K562 (cell line): Measurements from ENCODE around the gene MAD1L1. TPM values are rescaled to one million over a fixed set of nuclear protein-coding genes. Genes with fewer than 3 reads are reported as not detected.

Experiments
- ATAC-seq: fragments of 200-7000 bp; cut with Tn5 transposase; 3 replicates; pipeline ENCODE4 v1.9.1; 2020; ENCODE audit warnings: moderate library complexity
- BruUV-seq: library from RNA; stranded (reverse); fragments of 400-500 nt; replicated peaks from 2 replicates; lab custom pipeline; 2021; lab: Mats Ljungman, UMichigan
- CTCF ChIA-PET: fragments of 300-600 bp; formaldehyde crosslinking; extraction: SDS; loops from one replicate; lab custom pipeline; 2021; ENCODE audit warnings: low intra/inter-chr PET ratio; lab: Yijun Ruan, JAX
- POLR2A ChIA-PET: fragments of 300-600, 350-650 bp; sonication (Branson Sonifier 250); formaldehyde crosslinking; extraction: SDS; loops from one replicate; lab custom pipeline; 2021; ENCODE audit warnings: antibody characterized with exemption, inconsistent platforms; lab: Yijun Ruan, JAX
- DNase-seq, 4 experiments: peaks; one replicate each; pipeline versions ENCODE4 v3.0.0 to v3.0.0-alpha.2; 2011 to 2018; ENCODE audit warnings: low spot score in 3 of 4, mixed read lengths in 3 of 4; ENCODE audit errors: extremely low read depth in 1 of 4
- FAIRE-seq: peaks from 2 replicates; lab custom pipeline; 2011; peaks lifted over from hg19 to GRCh38; lab: Jason Lieb, UNC
- H2AFZ ChIP-seq: 2 replicates; pipeline ENCODE4 v1.6.0; 2011; ENCODE audit warnings: low read depth, low read length, control low read depth, inconsistent platforms
- H3K27ac ChIP-seq: fragments of 200-600 bp; 3 replicates; pipeline ENCODE4 v1.8.0; 2011; ENCODE audit warnings: low read depth, mild to moderate bottlenecking, control low read depth, inconsistent platforms, low read length, moderate library complexity, mixed read lengths; ENCODE audit errors: extremely low read depth
- H3K27me3 ChIP-seq, 2 experiments: fragments of 300-600 bp in 1 of 2; 2 replicates in 1 of 2; 3 replicates in 1 of 2; pipeline versions ENCODE4 v1.6.0 to v1.8.0; 2011; ENCODE audit warnings: inconsistent platforms in 2 of 2, low read length in 2 of 2, mild to moderate bottlenecking in 1 of 2, mixed read lengths in 1 of 2, moderate library complexity in 1 of 2; ENCODE audit not compliant: control insufficient read depth in 2 of 2, insufficient read depth in 2 of 2
- H3K36me3 ChIP-seq: fragments of 300-600 bp; 3 replicates; pipeline ENCODE4 v1.8.0; 2011; ENCODE audit warnings: mild to moderate bottlenecking, low read length, inconsistent platforms; ENCODE audit not compliant: control insufficient read depth, insufficient read depth
- H3K4me1 ChIP-seq, 2 experiments: fragments of 200-600 bp in 1 of 2; replicated peaks in 1 of 2; 2 replicates in 1 of 2; 3 replicates in 1 of 2; pipeline versions ENCODE4 v1.5.1 to v1.8.0; 2011; ENCODE audit warnings: inconsistent platforms in 2 of 2, low read length in 2 of 2, mild to moderate bottlenecking in 1 of 2, mixed read lengths in 1 of 2, moderate library complexity in 1 of 2; ENCODE audit not compliant: control insufficient read depth in 2 of 2, insufficient read depth in 2 of 2
- H3K4me2 ChIP-seq: 2 replicates; pipeline ENCODE4 v1.6.1; 2011; ENCODE audit warnings: low read length, control low read depth, inconsistent platforms, mixed read lengths; ENCODE audit not compliant: insufficient read depth
- H3K4me3 ChIP-seq: fragments of 200-600 bp; sonication (generic), shearing (Covaris generic); 2 replicates; pipeline ENCODE4 v1.5.1; 2016; ENCODE audit warnings: control low read depth, inconsistent platforms
- H3K79me2 ChIP-seq: fragments of 200-600 bp; 3 replicates; pipeline ENCODE4 v1.8.0; 2011; ENCODE audit warnings: low read length, inconsistent platforms; ENCODE audit not compliant: control insufficient read depth, insufficient read depth
- H3K9ac ChIP-seq, 2 experiments: 2 replicates each; pipeline versions ENCODE4 v1.6.0 to v1.6.1; 2011; ENCODE audit warnings: low read depth in 2 of 2, low read length in 2 of 2, control low read depth in 1 of 2, inconsistent platforms in 1 of 2, mild to moderate bottlenecking in 1 of 2, mixed read lengths in 1 of 2; ENCODE audit not compliant: insufficient read depth in 1 of 2
- H3K9me1 ChIP-seq: one replicate; pipeline ENCODE4 v1.6.0; 2011; ENCODE audit warnings: inconsistent platforms, mild to moderate bottlenecking, low read length, moderate library complexity; ENCODE audit not compliant: control insufficient read depth, insufficient read depth
- H3K9me3 ChIP-seq: replicated peaks from 2 replicates; pipeline ENCODE4 v1.5.1; 2011; ENCODE audit warnings: low read depth, low read length, inconsistent platforms; ENCODE audit not compliant: control insufficient read depth, insufficient read depth
- H4K20me1 ChIP-seq: replicated peaks from 2 replicates; pipeline ENCODE4 v1.6.1; 2011; ENCODE audit warnings: low read length, inconsistent platforms, mixed read lengths; ENCODE audit not compliant: control insufficient read depth, insufficient read depth
- BHLHE40 ChIP-seq: IDR thresholded peaks from 2 replicates; pipeline ENCODE4 v1.6.1; 2011; ENCODE audit warnings: low read length, improper control_type of control experiment
- FOSL1 ChIP-seq: fragments of 200-800 bp; sonication (Bioruptor generic); conservative IDR thresholded peaks from 2 replicates; pipeline ENCODE4 v1.6.1; 2016; ENCODE audit warnings: missing genetic modification characterization, missing compliant biosample characterization
- KDM1A ChIP-seq, 2 experiments: fragments of 450-650 bp; IDR thresholded peaks; 2 replicates each; pipeline ENCODE4 v1.6.1; 2016; ENCODE audit warnings: mild to moderate bottlenecking in 2 of 2
- L3MBTL2 ChIP-seq: fragments of 450-650 bp; IDR thresholded peaks from 2 replicates; pipeline ENCODE4 v1.6.1; 2016; ENCODE audit warnings: mild to moderate bottlenecking, moderate library complexity
- MAFG ChIP-seq: fragments of 450-650 bp; conservative IDR thresholded peaks from 2 replicates; pipeline ENCODE4 v1.6.1; 2016; ENCODE audit warnings: missing genetic modification characterization, missing compliant biosample characterization
- NCOA4 ChIP-seq: fragments of 450-650 bp; IDR thresholded peaks from 2 replicates; pipeline ENCODE4 v1.6.1; 2018; ENCODE audit warnings: mild to moderate bottlenecking; ENCODE audit not compliant: partially characterized antibody
- NR2C2 ChIP-seq, 2 experiments: fragments of 200-800 bp in 1 of 2; sonication (Bioruptor generic) in 1 of 2; sonication (generic) in 1 of 2; formaldehyde crosslinking in 1 of 2; IDR thresholded peaks; 2 replicates each; pipeline versions ENCODE4 v1.6.1 to v1.8.0; 2016 to 2022; ENCODE audit warnings: mild to moderate bottlenecking in 1 of 2, missing compliant biosample characterization in 1 of 2, missing genetic modification characterization in 1 of 2, missing genetic modification reagents in 1 of 2
- RBBP5 ChIP-seq: fragments of 200-600 bp; sonication (generic); IDR thresholded peaks from 2 replicates; pipeline ENCODE4 v1.6.1; 2012; ENCODE audit warnings: borderline replicate concordance, mild to moderate bottlenecking, low read length, control low read depth, inconsistent platforms; ENCODE audit not compliant: insufficient read depth, poor library complexity, severe bottlenecking
- RBM34 ChIP-seq: fragments of 200-400 bp; formaldehyde crosslinking; IDR thresholded peaks from 2 replicates; pipeline ENCODE4 v1.6.1; 2018; ENCODE audit warnings: low read length, borderline replicate concordance; ENCODE audit not compliant: insufficient read depth
- RCOR1 ChIP-seq, 2 experiments: IDR thresholded peaks; 2 replicates each; pipeline ENCODE4 v1.6.1; 2012; ENCODE audit warnings: low read depth in 2 of 2, low read length in 2 of 2, borderline replicate concordance in 1 of 2, improper control_type of control experiment in 1 of 2
- STAT5A ChIP-seq: IDR thresholded peaks from 2 replicates; pipeline ENCODE4 v1.6.1; 2012; ENCODE audit warnings: low read length, inconsistent platforms, borderline replicate concordance
- TEAD4 ChIP-seq, 2 experiments: sonication (generic) in 1 of 2; formaldehyde crosslinking in 1 of 2; IDR thresholded peaks; 2 replicates each; pipeline versions ENCODE4 v1.6.1 to v1.8.0; 2012 to 2022; ENCODE audit warnings: borderline replicate concordance in 1 of 2, inconsistent platforms in 1 of 2, low read length in 1 of 2, mild to moderate bottlenecking in 1 of 2, missing genetic modification reagents in 1 of 2
- TRIM24 ChIP-seq, 2 experiments: fragments of 450-650 bp; IDR thresholded peaks; 2 replicates each; pipeline ENCODE4 v1.6.1; 2016
- U2AF1 ChIP-seq: fragments of 200-400 bp; formaldehyde crosslinking; optimal IDR thresholded peaks from 2 replicates; pipeline ENCODE3; 2017; ENCODE audit warnings: mild to moderate bottlenecking, low read depth, low read length, moderate library complexity
- USF1 ChIP-seq: sonication (generic); formaldehyde crosslinking; IDR thresholded peaks from 2 replicates; pipeline ENCODE4 v1.9.0; 2022; ENCODE audit warnings: mild to moderate bottlenecking, missing genetic modification reagents
- ZBTB8A ChIP-seq: fragments of 450-650 bp; IDR thresholded peaks from 2 replicates; pipeline ENCODE4 v1.6.1; 2018; ENCODE audit warnings: mild to moderate bottlenecking, moderate library complexity; ENCODE audit not compliant: partially characterized antibody
- ZEB2 ChIP-seq: fragments of 450-650 bp; IDR thresholded peaks from 2 replicates; pipeline ENCODE4 v1.6.1; 2016
- ZFP36 ChIP-seq: fragments of 150-350 bp; IDR thresholded peaks from 2 replicates; pipeline ENCODE4 v1.6.1; 2018; ENCODE audit warnings: low read length, low read depth; ENCODE audit not compliant: partially characterized antibody
- ZNF436 ChIP-seq: fragments of 250-450, 450-650 bp; sonication (Bioruptor Pico); formaldehyde crosslinking; IDR thresholded peaks from 2 replicates; pipeline ENCODE4 v1.7.0; 2020; ENCODE audit warnings: mild to moderate bottlenecking
- ZNF444 ChIP-seq: fragments of 250-450 bp; sonication (Bioruptor Pico); IDR thresholded peaks from 2 replicates; pipeline ENCODE4 v1.4.0; 2020; ENCODE audit warnings: mild to moderate bottlenecking, moderate library complexity
- ZNF507 ChIP-seq: conservative IDR thresholded peaks from 2 replicates; pipeline ENCODE4 v1.6.1; 2017; ENCODE audit warnings: missing genetic modification characterization, missing compliant biosample characterization
- ZNF586 ChIP-seq: fragments of 450-650 bp; formaldehyde crosslinking; conservative IDR thresholded peaks from 2 replicates; pipeline ENCODE4 v1.4.0; 2020; ENCODE audit warnings: mild to moderate bottlenecking, moderate library complexity
- ZNF717 ChIP-seq: fragments of 250-450 bp; sonication (Bioruptor Pico); IDR thresholded peaks from 2 replicates; pipeline ENCODE4 v1.5.0; 2021
- WGBS: fragments of 100-300 bp; shearing (Covaris generic); methylation state at CpG from one replicate; pipeline ENCODE4 v1.1.6; 2016; ENCODE audit warnings: low coverage, mixed read lengths; ENCODE audit not compliant: insufficient coverage; ENCODE audit errors: missing lambda C conversion rate; 5-methylcytosine and 5-hydroxymethylcytosine counted together
- in situ Hi-C: fragments of 300-500 bp; cut with MboI; formaldehyde crosslinking; loops from 4 replicates; pipeline ENCODE4 v1.15.0; 2018; ENCODE audit warnings: inconsistent platforms, mixed read lengths
- intact Hi-C: fragments of 100-400 bp; cut with micrococcal nuclease; formaldehyde crosslinking; loops from 2 replicates; pipeline ENCODE4 v1.14.2; 2022
- polyA plus RNA-seq, 8 experiments: library from polyadenylated mRNA; depleted of rRNA in 4 of 8; stranded (reverse) in 5 of 8; unstranded in 3 of 8; fragments of >200 nt; fragmentation: Nextera tagmentation in 2 of 8; fragmentation: Illumina TruSeq in 1 of 8; extraction: Ambion mirVana in 2 of 8; extraction: Trizol in 1 of 8; gene quantifications; 2 replicates each; pipeline versions ENCODE4 v1.2.1 to v1.2.3, GENCODE V29; 2011 to 2014; ENCODE audit warnings: inconsistent platforms in 1 of 8, missing spikeins in 1 of 8
- total RNA-seq, 7 experiments: library from RNA; depleted of rRNA in 6 of 7; stranded (reverse); fragments of >200 nt in 6 of 7; fragmentation: Illumina TruSeq in 2 of 7; extraction: Trizol in 2 of 7; gene quantifications; 2 replicates each; pipeline versions ENCODE4 v1.2.1 to v1.2.3, GENCODE V29; 2011 to 2021; ENCODE audit warnings: low replicate concordance in 1 of 7

MAD1L1 gene
- total and polyA plus RNA-seq, 9 of the 15 experiments (the other 6 are each of a cell fraction or from before 2014, with no cell fraction given): 1.7 to 89.7 (median 18.0) TPM

GRCh38 chr7:1961701-1962276, 271.0 kb downstream of the MAD1L1 start:
- no peak overlapping the region for H3K9ac ChIP-seq
- ATAC-seq (no peak), DNase-seq (peak in 1 of 4 experiments; percentile 27), FAIRE-seq (peak; percentile 66)
- H3K79me2 ChIP-seq: no peaks in the 10 kb centered on the region
- no peaks in the 10 kb centered on the region for H4K20me1 ChIP-seq
- no peak overlapping the region for H2AFZ ChIP-seq
- H3K36me3 ChIP-seq: peaks cover 7% of the 10 kb centered on the region; the same call in 2 of the 3 replicates
- 22% methylated on average over 15 of the region's 15 CpGs for WGBS
- H3K27ac ChIP-seq: no peak overlapping the region
- H3K9me3 ChIP-seq: peaks cover 3% of the 10 kb centered on the region; the same call in 1 of the 2 replicates
- no peak for TF ChIP-seq RBBP5
- TF ChIP-seq TEAD4 (IDR thresholded peaks at IDR 0.05; ENCODE audit: low read length): peak; percentile 45
- no peak for TF ChIP-seq TEAD4 (CRISPR knock-in tag; IDR thresholded peaks at IDR 0.05; ENCODE audit: borderline replicate concordance)
- TF ChIP-seq ZBTB8A: no peak
- TF ChIP-seq USF1 (CRISPR knock-in tag): no peak
- no peak for TF ChIP-seq L3MBTL2
- no peak for TF ChIP-seq STAT5A
- peak; percentile 82 for TF ChIP-seq BHLHE40
- TF ChIP-seq ZNF436: no peak
- TF ChIP-seq RCOR1 (IDR thresholded peaks at IDR 0.05; ENCODE audit: borderline replicate concordance in 1 of 2, low read depth in 2 of 2, low read length in 2 of 2): peak in 1 of 2 experiments; percentile 36; a peak in 1 of 4 replicates
- peak; percentile 82 for TF ChIP-seq FOSL1
- no peak for TF ChIP-seq ZNF507 (tag)
- TF ChIP-seq ZNF586 (CRISPR knock-in tag): no peak
- TF ChIP-seq ZNF717: no peak
- TF ChIP-seq U2AF1: no peak
- no peak for TF ChIP-seq RBM34
- no peak for TF ChIP-seq NCOA4
- TF ChIP-seq ZFP36: peak; percentile 38
- TF ChIP-seq ZNF444 (CRISPR knock-in tag): no peak
- no peak for TF ChIP-seq ZEB2
- TF ChIP-seq KDM1A (IDR thresholded peaks at IDR 0.05): peak in 1 of 2 experiments; percentile 34; a peak in 1 of 4 replicates
- TF ChIP-seq NR2C2 (CRISPR knock-in tag; IDR thresholded peaks at IDR 0.05): no peak
- TF ChIP-seq NR2C2 (tag; IDR thresholded peaks at IDR 0.05): no peak
- TF ChIP-seq TRIM24 (IDR thresholded peaks at IDR 0.05): 0 out of 4 replicates have a peak, but pooled peaks of 1 of the 2 experiments have one; percentile 20
- TF ChIP-seq MAFG (tag): no peak
- ChIA-PET CTCF (no interaction called here), POLR2A (no interaction called here)
- H3K9me1 ChIP-seq: no peaks in the 10 kb centered on the region
- H3K4me2 ChIP-seq: no peak overlapping the region
- H3K4me3 ChIP-seq: no peak overlapping the region
- intact Hi-C loops (no loop called here), in situ Hi-C loops (no loop called here)
- H3K4me1 ChIP-seq: peaks cover 0 to 23% of the 10 kb centered on the region in 2 experiments; a peak in 2 of 5 replicates
- no TSS peak for BruUV-seq
- H3K27me3 ChIP-seq: no peaks in the 10 kb centered on the region
